Right cardiac atrium (tissue), 5 donors: ENCODE measurements around the gene CRABP2. TPM values are rescaled to one million over a fixed set of nuclear protein-coding genes. Genes with fewer than 3 reads are reported as not detected.
A peak's percentile ranks its signal among the peaks of the same experiment; 100 is the strongest.

Source experiments
- ATAC-seq, 2 donors: fragments of 200-7000 bp; cut with Tn5 transposase; one replicate each; pipeline versions ENCODE4 v1.8.0 to v1.9.1; 2020; ENCODE audit warnings: moderate library complexity in 2 of 2, mild to moderate bottlenecking in 1 of 2
- DNase-seq, 3 donors: peaks; one replicate each; pipeline ENCODE4 v3.0.0-alpha.2; 2020
- H3K27ac ChIP-seq: one replicate; pipeline ENCODE4 v1.5.1; 2013; ENCODE audit warnings: mild to moderate bottlenecking, low read length, control low read depth, moderate library complexity
- H3K27me3 ChIP-seq: one replicate; pipeline ENCODE4 v1.6.1; 2013; ENCODE audit not compliant: control insufficient read depth, insufficient read depth
- H3K4me1 ChIP-seq: one replicate; pipeline ENCODE4 v1.6.1; 2013; ENCODE audit warnings: low read length; ENCODE audit not compliant: control insufficient read depth, insufficient read depth
- H3K4me3 ChIP-seq: one replicate; pipeline ENCODE4 v1.5.1; 2013; ENCODE audit warnings: low read length, control low read depth
- H3K9me3 ChIP-seq: one replicate; pipeline ENCODE4 v1.6.1; 2013; ENCODE audit warnings: low read length; ENCODE audit not compliant: control insufficient read depth
- WGBS: extraction: QIAGEN DNeasy Blood & Tissue Kit; methylation state at CpG from one replicate; pipeline ENCODE4 v1.1.7; 2013; 5-methylcytosine and 5-hydroxymethylcytosine counted together
- intact Hi-C, 4 donors: fragments of 100-400 bp; cut with DNase I; formaldehyde crosslinking; loops; one replicate each; pipeline versions ENCODE4 v1.11.0 to v1.14.0; 2022 to 2023
- long read RNA-seq, 4 donors: library from polyadenylated mRNA; unstranded; transcript quantifications; one replicate each; pipeline ENCODE4 v2.0.0, GENCODE V29; 2020 to 2021
- polyA plus RNA-seq: library from polyadenylated mRNA; stranded (reverse); fragments of 200-250 nt; gene quantifications from one replicate; pipeline ENCODE4 v1.2.3, GENCODE V29; 2013
- total RNA-seq, 4 donors: library from RNA; stranded (reverse); fragmentation: NEBNext Ultra II Directional; extraction: Animal tissue kit (Norgen Biotek cat#: 25700); gene quantifications; one replicate each; pipeline ENCODE4 v1.2.1, GENCODE V29; 2021
- donor health status: healthy with polysubstance abuse.
- donor health status: DM: no; HTN: yes; CAD: no.
- donor health status: DM: no; HTN: no; CAD: no.
- donor health status: DM: no; HTN: yes; CAD: no; lungs with severe emphysema.
- donor health status: DM: yes; HTN: yes; CAD: no.

The CRABP2 gene
- total RNA-seq (1 to 10 TPM in 1 of 4 donors, under 1 TPM in 3; 0.71 to 1.6 (median 0.75) TPM), polyA plus RNA-seq (1.3 TPM)
- long read RNA-seq, donor 1 = 0 reads
- long read RNA-seq, donor 2 = 0 reads
- long read RNA-seq, donor 3 = 0 reads
- long read RNA-seq, donor 4, partial matches to known transcripts = 0 of 1 reads
- long read RNA-seq, donor 4, other reads (novel, unspliced or antisense) = 0 of 1 reads

DNA sequence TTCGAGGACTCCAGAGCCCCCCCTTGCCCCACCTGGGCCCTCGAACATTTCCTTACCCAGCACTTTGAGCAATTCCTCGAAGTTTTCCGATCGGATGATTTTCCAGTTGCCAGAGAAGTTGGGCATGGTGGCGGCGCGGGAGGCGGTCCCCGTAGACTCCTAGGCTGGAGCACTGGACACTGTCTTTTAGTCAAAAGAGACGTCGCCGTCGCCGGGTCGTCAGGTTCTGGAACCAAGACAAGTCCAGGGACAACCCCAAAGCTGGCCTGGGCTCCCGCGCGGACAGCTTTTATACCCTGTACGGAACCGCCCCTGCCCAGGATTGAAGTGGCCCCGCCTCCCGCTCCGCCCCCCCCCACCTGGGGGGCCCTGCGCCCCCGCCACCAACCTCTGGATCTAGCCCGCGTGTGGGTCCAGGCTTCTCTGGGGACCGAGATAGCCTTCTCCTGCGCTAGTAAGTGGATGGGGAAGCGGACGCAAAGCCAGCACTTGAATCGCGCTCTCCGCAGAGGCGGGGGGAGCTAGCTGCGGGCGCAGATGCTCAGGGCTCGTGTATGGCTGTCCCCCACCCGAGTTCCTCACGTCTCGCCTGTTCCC lies at the start of gene CRABP2:
Gene CRABP2, minus strand, starts transcription at position 263 of the 597 bp plus-strand sequence. Its CDS starts 137 bp downstream, at position 126.
- ATAC-seq (peak in 1 of 2 donors; percentile 3), DNase-seq (peak; percentile 26 to 72 (median 70))
- Histone ChIP-seq H3K27me3 (no peaks in the 10 kb centered on the region), H3K27ac (peak within 1 kb of the TSS; percentile 0), H3K9me3 (no peaks in the 10 kb centered on the region), H3K4me3 (peak within 1 kb of the TSS; percentile 5), H3K4me1 (peaks cover 4% of the 10 kb centered on the region)
- whole genome bisulfite sequencing = 1% methylated on average over 42 of the region's 42 CpGs
- intact Hi-C loops = no loop called here

DNA sequence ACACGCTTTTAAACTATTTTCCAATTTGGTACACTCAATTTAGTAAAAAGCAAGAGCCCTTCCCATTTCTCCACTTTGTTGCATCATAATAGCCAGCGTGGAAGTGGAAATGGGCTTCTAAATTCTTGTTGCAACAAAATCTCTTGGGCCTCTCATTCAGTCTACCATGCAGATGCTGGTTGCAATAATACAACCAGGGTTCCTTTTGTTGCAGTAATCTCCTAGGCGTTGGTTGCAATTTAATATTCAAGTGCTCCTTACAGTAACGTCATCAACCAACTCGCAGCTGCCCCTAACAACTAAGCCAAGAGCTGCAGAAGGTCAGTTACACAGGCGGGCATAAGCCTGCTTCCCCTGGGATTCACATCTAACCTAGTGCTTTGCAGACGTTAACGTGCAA lies 48.8 kb upstream of the CRABP2 start:
- Histone ChIP-seq H3K27ac (no peak overlapping the region), H3K4me1 (peaks cover 10% of the 10 kb centered on the region), H3K27me3 (no peaks in the 10 kb centered on the region), H3K9me3 (no peaks in the 10 kb centered on the region), H3K4me3 (no peak overlapping the region)
- WGBS = 72% methylated on average over 8 of the region's 8 CpGs
- intact Hi-C loops = no loop called here
- DNase-seq = no peak
- no peak for ATAC-seq

DNA sequence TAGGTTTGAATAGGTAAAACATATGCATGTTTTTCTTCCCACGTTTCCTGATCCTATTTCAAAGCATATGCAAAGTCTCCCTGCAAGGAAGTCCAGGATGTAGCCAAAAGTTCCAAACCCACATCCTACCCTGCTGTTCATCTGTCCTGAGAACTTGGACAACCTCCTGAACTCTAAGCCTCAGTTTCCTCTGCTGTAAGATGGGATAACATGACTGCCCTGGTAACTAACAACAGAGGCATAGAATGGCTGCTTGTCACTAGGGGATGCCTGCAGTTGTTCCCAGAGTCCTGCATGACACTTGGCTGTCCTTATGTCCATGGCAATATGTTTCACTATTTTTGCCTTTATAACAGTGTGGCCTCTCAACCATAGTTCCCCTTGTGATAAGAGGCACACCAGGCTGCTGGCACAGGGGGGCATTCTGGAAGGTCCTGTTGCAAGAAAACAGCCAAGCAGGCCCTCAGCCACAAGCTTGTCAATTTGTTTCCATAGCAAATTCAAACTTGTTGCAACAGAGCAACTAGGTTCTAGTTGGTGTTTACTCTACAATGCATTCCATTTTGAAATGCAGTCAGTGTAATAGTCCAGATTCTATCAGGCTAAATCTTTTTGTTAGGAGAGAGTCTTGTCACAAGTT lies 47.6 kb upstream of the CRABP2 start:
- no peaks in the 10 kb centered on the region for H3K27me3 ChIP-seq
- 18% methylated on average over 1 of the region's 1 CpG for WGBS
- DNase-seq (no peak), ATAC-seq (no peak)
- H3K9me3 ChIP-seq = no peaks in the 10 kb centered on the region
- peaks cover 18% of the 10 kb centered on the region for H3K4me1 ChIP-seq
- H3K27ac ChIP-seq = peak overlapping the region; percentile 20
- intact Hi-C loops = no loop called here
- peak overlapping the region; percentile 89 for H3K4me3 ChIP-seq

DNA sequence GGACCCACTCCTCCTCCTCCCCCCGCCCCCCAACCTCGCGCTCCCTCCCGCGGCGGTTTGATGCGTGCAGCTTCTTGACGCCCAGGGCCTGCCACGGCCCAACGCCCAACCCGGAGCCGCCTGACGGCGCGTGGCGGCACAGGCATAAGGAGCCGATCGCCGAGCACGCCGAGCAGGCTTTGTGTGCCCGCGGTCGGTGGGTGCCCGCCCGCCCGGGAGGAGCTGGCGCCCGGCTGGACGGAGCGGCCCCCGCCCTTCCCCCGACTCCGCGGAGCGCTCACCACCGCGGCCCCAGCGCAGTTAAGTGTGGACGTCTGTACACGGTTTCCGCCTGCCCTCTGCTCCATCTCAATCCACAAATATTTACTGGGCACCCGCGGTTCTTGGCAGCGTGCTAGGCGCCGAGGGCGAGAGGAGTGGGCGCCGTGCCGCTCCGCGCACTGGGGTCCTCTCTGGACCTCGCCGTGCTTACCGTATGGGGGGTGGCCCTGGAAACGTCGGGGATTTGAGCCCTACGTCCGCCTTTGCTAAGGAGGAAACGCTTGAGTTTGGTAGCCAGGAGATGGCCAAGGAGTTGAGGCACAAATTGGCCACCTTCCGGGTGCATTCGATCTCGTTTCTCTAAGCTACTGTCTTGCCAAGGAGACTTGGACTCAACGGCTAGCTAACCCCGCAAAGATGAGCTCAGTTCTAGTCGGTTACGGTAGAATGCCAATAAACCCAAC lies 46.5 kb upstream of the CRABP2 start:
- ATAC-seq = peak; percentile 84 to 85
- Histone ChIP-seq H3K27ac (peak overlapping the region; percentile 92), H3K4me3 (peak overlapping the region; percentile 89), H3K4me1 (peaks cover 22% of the 10 kb centered on the region), H3K9me3 (no peaks in the 10 kb centered on the region), H3K27me3 (no peaks in the 10 kb centered on the region)
- intact Hi-C loops = no loop called here
- WGBS = under 1% methylated on average over 68 of the region's 68 CpGs
- peak; percentile 98 to 99 (median 99) for DNase-seq

DNA sequence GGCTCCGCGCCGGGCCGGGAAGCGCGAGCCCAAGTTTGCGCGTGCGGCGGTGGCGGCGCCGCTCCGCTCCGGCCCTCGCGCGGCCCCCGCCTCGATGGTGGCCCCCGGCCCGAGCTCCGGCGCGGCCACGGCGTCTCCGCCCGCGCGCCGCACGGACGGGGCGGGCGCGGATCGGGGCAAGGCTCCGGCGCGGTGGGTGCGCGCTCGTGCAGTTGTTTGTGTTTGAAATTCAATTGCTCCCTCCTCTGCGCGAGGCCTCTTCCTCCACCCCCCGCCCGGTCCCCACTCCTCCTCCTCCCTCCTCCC lies 46.0 kb upstream of the CRABP2 start, which contains the start of gene HDGF:
Gene HDGF, minus strand, starts transcription at position 225 of the 306 bp plus-strand sequence. CDS start 246 bp downstream, outside the sequence.
- Histone ChIP-seq H3K4me1 (peaks cover 23% of the 10 kb centered on the region), H3K4me3 (peak within 1 kb of the TSS; percentile 89), H3K27ac (peak within 1 kb of the TSS; percentile 100), H3K27me3 (no peaks in the 10 kb centered on the region), H3K9me3 (no peaks in the 10 kb centered on the region)
- no peak for ATAC-seq
- intact Hi-C loops = no loop called here
- under 1% methylated on average over 48 of the region's 48 CpGs for WGBS
- no peak for DNase-seq

DNA sequence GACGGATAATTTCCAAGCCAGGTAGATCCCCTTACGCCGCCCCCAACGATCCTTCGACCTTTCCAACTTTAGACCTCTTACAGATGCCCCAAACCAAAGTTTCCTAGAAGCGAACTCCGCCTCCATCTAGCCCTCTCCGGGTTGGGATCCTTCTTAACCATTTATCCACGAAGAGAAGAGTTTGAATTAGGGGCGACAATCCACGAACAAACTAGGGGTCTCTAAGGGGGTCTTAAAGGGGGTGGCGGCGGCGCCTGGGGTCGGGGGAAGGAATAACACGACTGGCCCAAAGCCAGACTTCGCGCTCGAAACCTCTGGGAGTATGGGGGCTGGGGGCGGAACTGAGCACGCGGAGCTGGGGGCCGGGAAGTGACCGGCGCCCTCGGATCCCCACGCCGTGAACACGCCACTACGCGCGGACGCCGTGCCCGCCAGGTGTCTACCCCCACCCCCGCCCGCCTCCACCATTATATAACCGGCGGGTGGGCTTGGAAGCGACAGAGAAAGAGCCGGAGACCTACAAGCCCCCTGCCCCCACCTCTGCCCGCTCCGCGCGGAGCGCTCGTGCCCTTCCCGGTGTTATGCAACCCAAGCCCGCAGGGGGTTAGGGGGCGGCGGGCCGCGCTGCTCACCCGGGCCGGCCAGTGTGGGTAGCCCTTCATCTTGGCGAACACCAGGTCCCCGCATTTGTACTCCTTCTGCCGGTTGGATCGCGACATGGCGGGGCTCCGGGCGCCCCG lies 45.5 kb upstream of the CRABP2 start:
- WGBS = under 1% methylated on average over 64 of the region's 64 CpGs
- Histone ChIP-seq H3K4me1 (peaks cover 26% of the 10 kb centered on the region), H3K27ac (peak overlapping the region; percentile 100), H3K4me3 (peak overlapping the region; percentile 89), H3K9me3 (no peaks in the 10 kb centered on the region), H3K27me3 (no peaks in the 10 kb centered on the region)
- intact Hi-C loops = no loop called here
- ATAC-seq (peak in 1 of 2 donors; percentile 5), DNase-seq (peak; percentile 66 to 88 (median 88))

DNA sequence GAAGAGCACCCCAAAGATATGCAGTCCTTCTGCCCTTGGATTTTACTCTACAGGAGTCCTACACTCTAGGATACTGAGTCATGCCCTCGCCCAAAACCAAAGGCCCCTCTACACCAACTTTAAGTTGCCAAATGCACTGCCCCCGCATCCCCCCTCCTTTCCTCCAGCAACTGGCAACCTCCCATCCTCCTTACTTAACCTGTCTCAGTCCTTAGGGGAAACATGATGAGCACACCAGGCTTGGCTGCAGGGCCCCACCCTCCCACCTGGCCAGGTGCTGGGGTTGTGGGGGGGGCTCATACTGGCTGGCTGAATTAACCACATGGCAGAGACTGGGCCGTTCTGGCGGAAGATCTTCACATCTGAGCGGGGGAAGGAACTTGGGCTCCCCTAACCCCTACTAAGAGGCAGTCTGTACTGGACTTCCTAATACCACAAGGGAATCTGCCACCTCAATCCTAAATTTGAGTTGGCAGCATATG lies 44.8 kb upstream of the CRABP2 start:
- WGBS = 3% methylated on average over 5 of the region's 5 CpGs
- DNase-seq = peak in 1 of 3 donors; percentile 30
- intact Hi-C loops = no loop called here
- no peaks in the 10 kb centered on the region for H3K27me3 ChIP-seq
- no peaks in the 10 kb centered on the region for H3K9me3 ChIP-seq
- peak overlapping the region; percentile 89 for H3K4me3 ChIP-seq
- peaks cover 26% of the 10 kb centered on the region for H3K4me1 ChIP-seq
- no peak for ATAC-seq
- H3K27ac ChIP-seq = peak overlapping the region; percentile 100

DNA sequence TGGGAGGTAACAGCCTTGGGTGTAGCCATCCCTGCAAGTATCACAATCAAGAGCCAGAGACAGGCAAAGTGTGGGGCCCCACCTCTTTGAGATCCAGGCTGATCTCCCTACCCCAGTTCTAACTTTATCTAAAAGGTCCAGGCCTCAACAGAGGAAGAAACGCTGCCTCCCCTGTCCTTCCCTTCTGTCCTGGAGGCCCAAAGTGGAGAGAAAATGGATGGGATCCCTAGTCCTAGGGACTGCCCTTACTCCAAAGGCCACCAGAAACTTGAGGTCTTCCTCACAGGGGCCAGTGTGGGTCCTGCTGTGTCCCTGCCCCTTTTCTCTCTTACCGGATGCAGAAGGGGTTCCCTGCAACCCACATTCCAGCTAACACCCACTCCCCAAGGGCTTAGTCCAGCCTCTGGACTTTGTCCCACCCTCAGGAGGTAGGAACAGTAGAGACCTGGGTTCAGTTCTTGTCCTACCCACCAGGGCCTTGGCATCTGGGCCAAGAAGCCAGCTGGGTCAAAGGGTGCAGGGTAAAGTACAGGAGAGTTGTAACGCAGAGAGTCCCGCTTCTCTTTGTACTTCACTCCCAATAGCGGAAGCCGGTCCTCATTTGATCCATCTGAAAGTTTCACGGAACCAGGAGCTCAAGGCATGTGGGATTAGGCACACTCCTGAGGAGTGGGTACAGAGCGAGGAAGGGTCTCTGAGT lies 44.2 kb upstream of the CRABP2 start:
- intact Hi-C loops = no loop called here
- no peaks in the 10 kb centered on the region for H3K9me3 ChIP-seq
- peak overlapping the region; percentile 100 for H3K27ac ChIP-seq
- DNase-seq = peak in 1 of 3 donors; percentile 57
- peaks cover 26% of the 10 kb centered on the region for H3K4me1 ChIP-seq
- no peaks in the 10 kb centered on the region for H3K27me3 ChIP-seq
- peak overlapping the region; percentile 89 for H3K4me3 ChIP-seq
- 29% methylated on average over 8 of the region's 8 CpGs for WGBS
- ATAC-seq = no peak

DNA sequence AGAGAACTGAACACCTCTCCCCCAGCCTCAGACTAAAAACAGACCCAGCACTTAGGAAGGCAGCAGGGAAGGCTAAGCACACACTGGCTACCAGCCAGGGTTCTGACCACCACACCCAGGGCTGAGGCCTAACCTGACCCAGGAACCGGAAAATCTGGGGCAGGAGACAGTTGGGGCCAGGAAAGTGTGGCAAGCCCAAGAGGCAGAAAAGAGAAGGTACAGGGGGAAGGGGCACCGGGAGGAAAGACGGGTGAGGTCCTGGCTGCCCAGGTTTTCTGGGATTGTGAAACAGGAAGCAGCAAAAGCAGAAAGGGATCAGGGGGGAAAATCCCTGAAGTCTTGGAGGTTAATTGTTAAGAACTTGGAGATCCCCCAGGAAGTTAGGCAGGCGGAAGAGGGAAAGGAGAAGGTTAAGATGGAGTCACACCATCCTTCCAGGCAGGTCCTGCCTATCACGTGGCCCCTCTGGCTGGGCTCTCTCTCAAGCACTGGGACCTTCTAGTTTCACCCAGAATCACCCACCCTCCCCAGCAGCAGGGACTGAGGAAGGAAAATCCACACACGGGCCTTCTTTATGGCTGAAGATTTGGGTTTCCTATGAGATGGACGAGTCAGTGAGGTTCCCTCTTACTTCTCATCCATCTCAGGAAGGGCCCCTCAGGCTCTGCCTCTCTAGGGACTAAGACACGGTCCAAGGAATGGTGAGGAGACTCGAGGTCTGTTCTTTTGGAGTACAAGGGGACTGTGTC lies 43.5 kb upstream of the CRABP2 start:
- H3K27me3 ChIP-seq = no peaks in the 10 kb centered on the region
- H3K4me3 ChIP-seq = peak overlapping the region; percentile 89
- peak; percentile 6 to 38 for ATAC-seq
- peaks cover 26% of the 10 kb centered on the region for H3K4me1 ChIP-seq
- 4% methylated on average over 9 of the region's 9 CpGs for WGBS
- H3K27ac ChIP-seq = peak overlapping the region; percentile 100
- no peaks in the 10 kb centered on the region for H3K9me3 ChIP-seq
- DNase-seq = peak; percentile 78 to 87 (median 81)
- intact Hi-C loops = no loop called here
